BE2C (cell line): ENCODE data around the gene PROS1.
"Not testable (repeated sequence)": the region's sequence is repeated elsewhere in the genome, so short reads cannot be mapped to it uniquely, and the experiment has no call there.

Experiments
- DNase-seq: peaks from one replicate; pipeline ENCODE4 v3.0.0-alpha.2; 2020
- H3K27me3 ChIP-seq: fragments of 250-450 bp; sonication (Bioruptor Pico); 2 replicates; pipeline ENCODE4 v1.5.1; 2020; ENCODE audit warnings: mild to moderate bottlenecking
- H3K36me3 ChIP-seq: fragments of 250-450 bp; sonication (Bioruptor Pico); 2 replicates; pipeline ENCODE4 v1.5.1; 2020; ENCODE audit warnings: mild to moderate bottlenecking
- H3K4me1 ChIP-seq: fragments of 250-450 bp; sonication (Bioruptor Pico); 2 replicates; pipeline ENCODE4 v1.5.1; 2020
- H3K4me3 ChIP-seq: 2 replicates; pipeline ENCODE4 v1.5.1; 2011; ENCODE audit warnings: low read depth, low read length
- H3K9me3 ChIP-seq: fragments of 250-450 bp; sonication (Bioruptor Pico); 2 replicates; pipeline ENCODE4 v1.5.1; 2020
- TF ChIP-seq, protein P1 (sequence below): IDR thresholded peaks from 2 replicates; pipeline ENCODE4 v1.5.1; 2012; ENCODE audit warnings: mild to moderate bottlenecking, low read depth, low read length

Gene PROS1

DNA sequence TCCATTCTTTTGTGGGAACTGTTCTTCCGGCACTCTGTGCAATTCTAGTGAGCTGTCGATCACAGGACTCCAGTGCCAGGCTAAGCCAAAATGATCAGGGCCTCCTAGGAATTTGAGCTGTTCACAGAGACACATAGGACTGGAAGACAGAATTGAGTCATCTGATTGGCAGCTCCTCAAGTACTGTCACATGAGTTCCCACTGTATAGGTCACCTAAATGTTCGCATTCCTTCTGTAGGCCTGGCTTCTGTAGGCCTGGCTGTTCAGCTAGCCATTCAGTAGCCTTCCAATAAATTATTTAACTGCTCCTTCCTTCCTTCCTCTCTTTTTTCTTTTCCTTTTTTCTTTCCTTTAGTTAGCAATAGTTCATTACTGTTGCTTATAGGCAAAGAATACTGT is 4.3 kb downstream of the PROS1 start:
- no peaks in the 10 kb centered on the region; the same call in 1 of the 2 replicates for H3K4me1 ChIP-seq
- no peaks in the 10 kb centered on the region for H3K9me3 ChIP-seq
- no peaks in the 10 kb centered on the region for H3K36me3 ChIP-seq
- DNase-seq = no peak
- no peak overlapping the region for H3K4me3 ChIP-seq
- TF ChIP-seq, protein P1, sequence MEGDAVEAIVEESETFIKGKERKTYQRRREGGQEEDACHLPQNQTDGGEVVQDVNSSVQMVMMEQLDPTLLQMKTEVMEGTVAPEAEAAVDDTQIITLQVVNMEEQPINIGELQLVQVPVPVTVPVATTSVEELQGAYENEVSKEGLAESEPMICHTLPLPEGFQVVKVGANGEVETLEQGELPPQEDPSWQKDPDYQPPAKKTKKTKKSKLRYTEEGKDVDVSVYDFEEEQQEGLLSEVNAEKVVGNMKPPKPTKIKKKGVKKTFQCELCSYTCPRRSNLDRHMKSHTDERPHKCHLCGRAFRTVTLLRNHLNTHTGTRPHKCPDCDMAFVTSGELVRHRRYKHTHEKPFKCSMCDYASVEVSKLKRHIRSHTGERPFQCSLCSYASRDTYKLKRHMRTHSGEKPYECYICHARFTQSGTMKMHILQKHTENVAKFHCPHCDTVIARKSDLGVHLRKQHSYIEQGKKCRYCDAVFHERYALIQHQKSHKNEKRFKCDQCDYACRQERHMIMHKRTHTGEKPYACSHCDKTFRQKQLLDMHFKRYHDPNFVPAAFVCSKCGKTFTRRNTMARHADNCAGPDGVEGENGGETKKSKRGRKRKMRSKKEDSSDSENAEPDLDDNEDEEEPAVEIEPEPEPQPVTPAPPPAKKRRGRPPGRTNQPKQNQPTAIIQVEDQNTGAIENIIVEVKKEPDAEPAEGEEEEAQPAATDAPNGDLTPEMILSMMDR = no peak
- no peaks in the 10 kb centered on the region for H3K27me3 ChIP-seq

DNA sequence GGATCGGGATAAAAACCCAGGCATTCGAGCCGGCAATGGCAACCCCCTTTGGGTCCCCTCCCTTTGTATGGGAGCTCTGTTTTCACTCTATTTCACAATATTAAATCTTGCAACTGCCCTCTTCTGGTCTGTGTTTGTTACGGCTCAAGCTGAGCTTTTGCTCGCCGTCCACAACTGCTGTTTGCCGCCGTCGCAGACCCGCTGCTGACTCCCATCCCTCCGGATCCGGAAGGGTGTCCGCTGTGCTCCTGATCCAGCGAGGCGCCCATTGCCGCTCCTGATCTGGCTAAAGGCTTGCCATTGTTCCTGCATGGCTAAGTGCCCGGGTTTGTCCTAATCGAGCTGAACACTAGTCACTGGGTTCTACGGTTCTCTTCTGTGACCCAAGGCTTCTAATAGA is 8.6 kb downstream of the PROS1 start:
- H3K4me1 ChIP-seq, H3K9me3 ChIP-seq, DNase-seq, H3K36me3 ChIP-seq, H3K4me3 ChIP-seq, H3K27me3 ChIP-seq: not testable (repeated sequence)

DNA sequence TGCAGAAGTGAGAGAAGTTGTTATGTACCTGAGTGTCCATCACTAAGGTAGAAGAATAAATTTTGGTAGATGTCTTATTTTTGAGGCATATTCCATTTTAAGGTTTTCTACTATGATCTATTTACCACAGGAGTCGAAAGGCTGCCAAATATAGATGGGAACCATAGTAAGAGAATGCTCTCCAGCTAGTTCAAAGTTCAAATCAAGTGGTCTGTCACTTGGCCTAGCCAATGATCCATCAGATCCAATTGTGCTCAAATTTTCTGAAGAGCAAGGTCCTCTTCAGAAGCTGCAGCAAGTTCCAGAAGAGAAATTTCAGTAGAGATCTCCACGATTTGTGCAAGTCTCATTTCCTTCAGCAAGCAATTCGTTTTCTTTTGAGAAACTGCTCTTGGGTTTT is 10.9 kb downstream of the PROS1 start:
- TF ChIP-seq, protein P1 = no peak

DNA sequence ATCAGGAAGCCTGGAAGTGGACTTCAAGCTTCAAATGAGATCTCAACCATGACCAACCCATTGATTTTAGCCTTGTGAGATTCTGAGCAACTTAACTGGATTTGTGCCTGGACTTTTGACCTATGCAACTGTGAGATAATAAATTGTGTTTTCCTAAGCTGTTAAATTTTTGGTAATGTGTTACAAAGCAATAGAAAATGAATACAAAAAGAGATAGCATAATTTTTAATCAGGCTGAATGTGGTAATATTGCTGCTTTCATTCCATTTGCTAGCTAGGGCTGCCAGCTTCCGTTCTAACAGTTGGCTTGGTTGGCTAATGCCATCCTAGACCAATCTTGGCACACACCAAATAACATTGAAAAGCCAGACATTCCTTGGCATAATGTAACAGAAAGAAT is 12.2 kb downstream of the PROS1 start:
- no peaks in the 10 kb centered on the region for H3K36me3 ChIP-seq
- no peak overlapping the region for H3K4me3 ChIP-seq
- TF ChIP-seq, protein P1 = no peak
- H3K27me3 ChIP-seq = no peaks in the 10 kb centered on the region
- DNase-seq = no peak
- H3K9me3 ChIP-seq = no peaks in the 10 kb centered on the region
- no peaks in the 10 kb centered on the region for H3K4me1 ChIP-seq

More for the DNA sequence above, 10.9 kb downstream of the PROS1 start:
- Histone ChIP-seq H3K4me3 (no peak overlapping the region), H3K36me3 (no peaks in the 10 kb centered on the region), H3K9me3 (no peaks in the 10 kb centered on the region), H3K4me1 (no peaks in the 10 kb centered on the region), H3K27me3 (no peaks in the 10 kb centered on the region)
- no peak for DNase-seq

DNA sequence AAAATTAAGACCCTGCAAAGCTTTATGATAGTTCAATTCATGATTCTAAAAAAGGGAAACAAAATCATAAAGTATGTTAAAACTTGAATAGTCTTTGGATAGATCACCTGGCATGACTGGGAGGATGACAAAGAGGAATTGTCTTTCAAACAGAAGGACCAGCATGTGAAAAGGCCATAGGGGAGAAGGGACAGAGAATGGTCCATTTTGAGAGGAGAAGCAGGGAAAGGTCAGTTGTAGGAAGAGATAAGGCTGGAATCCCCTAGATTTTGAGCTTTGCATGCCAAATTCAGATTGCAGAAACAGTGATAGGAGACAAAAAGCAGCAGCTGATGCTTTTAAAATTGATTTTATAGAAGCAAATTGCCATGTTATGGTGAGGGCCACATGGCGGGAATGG is 12.7 kb downstream of the PROS1 start:
- DNase-seq = no peak
- TF ChIP-seq, protein P1 = no peak
- H3K27me3 ChIP-seq = no peaks in the 10 kb centered on the region

DNA sequence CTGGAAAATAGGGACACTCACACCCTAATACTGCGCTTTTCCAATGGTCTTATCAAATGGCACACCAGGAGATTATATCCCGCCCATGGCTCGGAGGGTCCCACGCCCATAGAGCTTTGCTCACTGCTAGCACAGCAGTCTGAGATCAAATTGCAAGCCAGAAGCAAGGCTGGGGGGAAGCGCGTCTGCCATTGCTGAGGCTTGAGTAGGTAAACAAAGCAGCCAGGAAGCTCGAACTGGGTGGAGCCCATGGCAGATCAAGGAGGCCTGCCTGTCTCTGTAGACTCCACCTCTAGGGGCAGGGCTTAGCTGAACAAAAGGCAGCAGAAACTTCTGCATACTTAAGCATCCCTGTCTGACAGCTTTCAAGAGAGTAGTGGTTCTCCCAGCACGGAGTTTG is 23.7 kb downstream of the PROS1 start:
- not testable (repeated sequence) for H3K36me3 ChIP-seq, H3K27me3 ChIP-seq, DNase-seq, H3K9me3 ChIP-seq, H3K4me1 ChIP-seq, H3K4me3 ChIP-seq

More for the DNA sequence above, 12.7 kb downstream of the PROS1 start:
- no peaks in the 10 kb centered on the region for H3K36me3 ChIP-seq
- H3K4me1 ChIP-seq = no peaks in the 10 kb centered on the region
- H3K9me3 ChIP-seq = no peaks in the 10 kb centered on the region
- H3K4me3 ChIP-seq = no peak overlapping the region

DNA sequence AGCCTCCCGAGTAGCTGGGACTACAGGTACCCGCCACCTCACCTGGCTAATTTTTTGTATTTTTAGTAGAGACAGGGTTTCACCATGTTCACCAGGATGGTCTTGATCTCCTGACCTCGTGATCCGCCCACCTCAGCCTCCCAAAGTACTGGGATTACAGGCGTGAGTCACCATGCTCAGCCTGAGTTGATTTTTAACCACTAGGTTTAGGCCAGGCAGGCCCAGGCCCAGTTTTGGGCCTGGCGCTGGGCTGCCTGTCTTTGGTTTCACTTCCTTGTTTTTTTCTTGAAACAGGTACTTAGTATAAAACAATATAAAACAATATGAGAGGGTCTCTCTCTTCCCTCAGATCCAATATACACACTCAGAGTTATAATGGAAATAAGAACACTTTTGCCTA is 36.2 kb downstream of the PROS1 start:
- not testable (repeated sequence) for H3K9me3 ChIP-seq, H3K27me3 ChIP-seq, DNase-seq, H3K4me1 ChIP-seq, H3K4me3 ChIP-seq, H3K36me3 ChIP-seq

DNA sequence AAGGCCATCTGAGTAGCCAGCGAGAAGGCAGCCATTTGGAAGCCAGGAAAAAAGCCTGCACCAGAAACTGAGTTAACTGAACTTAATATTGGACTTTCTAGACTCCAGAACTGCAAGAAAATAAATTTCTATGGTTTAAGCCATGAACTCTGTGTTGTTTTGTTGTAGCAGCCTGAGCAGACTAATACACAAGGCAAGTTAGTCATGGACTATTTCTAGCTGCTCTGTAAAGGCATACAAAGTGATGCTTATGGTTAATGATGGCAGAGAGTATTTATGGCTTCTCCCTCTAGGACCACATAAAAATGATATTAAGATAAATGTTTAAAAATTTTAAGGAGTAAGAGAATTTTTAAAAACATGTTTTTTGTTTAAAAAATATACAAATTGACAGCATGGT is 37.1 kb downstream of the PROS1 start:
- no peak for DNase-seq
- TF ChIP-seq, protein P1 = no peak
- Histone ChIP-seq H3K4me1 (no peaks in the 10 kb centered on the region), H3K9me3 (no peaks in the 10 kb centered on the region), H3K4me3 (no peak overlapping the region), H3K27me3 (no peaks in the 10 kb centered on the region), H3K36me3 (no peaks in the 10 kb centered on the region)
